Measurements from ENCODE around the gene AUH. TPM values are rescaled to one million over a fixed set of nuclear protein-coding genes. Genes with fewer than 3 reads are reported as not detected.

The AUH gene
- total RNA-seq, 4 donors from 2014 or later: 37.1 to 59.9 (median 49.7) TPM

GRCh38 chr9:91360551-91361290 is 997 bp downstream of the AUH start:
- DNase-seq: no peak
- H3K27ac ChIP-seq: peak overlapping the region; percentile 90 to 97 (median 92)

DNA sequence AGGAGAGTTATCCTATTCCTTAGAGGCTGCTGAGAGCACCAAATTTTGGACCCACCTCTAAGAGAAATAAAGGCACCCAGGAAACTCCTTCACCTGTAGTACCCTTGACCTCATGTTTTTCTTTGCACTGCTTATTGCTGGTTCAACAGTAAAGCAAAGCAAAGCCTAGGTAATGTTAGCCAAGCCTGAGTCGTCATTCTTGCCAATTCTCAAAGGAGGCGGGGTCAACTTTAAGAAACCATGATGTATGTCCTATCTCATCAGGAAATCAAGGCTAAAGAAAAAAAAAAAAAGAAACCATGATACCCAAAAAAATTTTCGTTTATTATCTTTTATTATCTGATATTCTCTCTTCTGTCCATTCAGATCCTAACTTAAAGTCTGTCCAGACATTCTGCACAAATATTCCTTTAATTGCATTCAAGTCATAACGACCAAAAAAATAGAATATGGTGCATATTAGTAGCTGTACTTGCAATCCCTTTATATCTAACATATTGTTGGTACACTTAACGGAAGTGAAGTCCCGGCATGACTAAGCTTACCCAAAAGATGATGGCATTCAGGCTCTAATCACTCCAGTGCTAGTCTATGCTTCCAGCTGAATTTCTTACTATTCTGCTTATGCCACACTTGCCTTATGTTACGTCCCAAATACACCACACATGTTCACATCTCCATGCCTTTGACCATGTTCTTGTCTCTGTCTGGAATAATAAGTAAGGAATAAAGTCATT is 1.8 kb downstream of the AUH start:
- Histone ChIP-seq H3K27ac (no peak overlapping the region), H3K4me3 (peak overlapping the region in 2 of 4 donors; percentile 94 to 100), H3K27me3 (no peaks in the 10 kb centered on the region), H3K36me3 (peaks cover 0 to 9% (median 0%) of the 10 kb centered on the region in 3 donors), H3K4me1 (peaks cover 0 to 12% (median 0%) of the 10 kb centered on the region in 4 donors), H3K9me3 (no peaks in the 10 kb centered on the region)
- DNase-seq: no peak
- TF ChIP-seq CTCF (IDR thresholded peaks at IDR 0.05) (no peak), POLR2A (IDR thresholded peaks at IDR 0.05) (no peak)

More at GRCh38 chr9:91360551-91361290, 997 bp downstream of the AUH start:
- Histone ChIP-seq H3K4me3 (peak overlapping the region; percentile 90 to 100 (median 94)), H3K9me3 (no peaks in the 10 kb centered on the region), H3K36me3 (peaks cover 0 to 9% (median 0%) of the 10 kb centered on the region in 3 donors), H3K4me1 (peaks cover 0 to 12% (median 0%) of the 10 kb centered on the region in 4 donors), H3K27me3 (no peaks in the 10 kb centered on the region)
- TF ChIP-seq CTCF (IDR thresholded peaks at IDR 0.05): no peak
- no peak for TF ChIP-seq POLR2A (IDR thresholded peaks at IDR 0.05)

- TF ChIP-seq CTCF (IDR thresholded peaks at IDR 0.05): no peak
- TF ChIP-seq POLR2A (IDR thresholded peaks at IDR 0.05): no peak
- Histone ChIP-seq H3K27me3 (no peaks in the 10 kb centered on the region), H3K27ac (no peak overlapping the region), H3K36me3 (peaks cover 0 to 9% (median 0%) of the 10 kb centered on the region in 3 donors), H3K9me3 (no peaks in the 10 kb centered on the region), H3K4me1 (peaks cover 0 to 12% (median 0%) of the 10 kb centered on the region in 4 donors), H3K4me3 (no peak overlapping the region)
- no peak for DNase-seq
These were observed 2.6 kb downstream of the AUH start for GRCh38 chr9:91359083-91359482.

GRCh38 chr9:91354881-91355280 is 6.8 kb downstream of the AUH start:
- TF ChIP-seq CTCF (IDR thresholded peaks at IDR 0.05) (no peak), POLR2A (IDR thresholded peaks at IDR 0.05) (no peak)
- Histone ChIP-seq H3K4me1 (peaks cover 0 to 6% (median 0%) of the 10 kb centered on the region in 4 donors), H3K27ac (no peak overlapping the region), H3K36me3 (peaks cover 0 to 34% (median 0%) of the 10 kb centered on the region in 3 donors), H3K9me3 (no peaks in the 10 kb centered on the region), H3K4me3 (no peak overlapping the region), H3K27me3 (no peaks in the 10 kb centered on the region)
- DNase-seq: no peak

DNA sequence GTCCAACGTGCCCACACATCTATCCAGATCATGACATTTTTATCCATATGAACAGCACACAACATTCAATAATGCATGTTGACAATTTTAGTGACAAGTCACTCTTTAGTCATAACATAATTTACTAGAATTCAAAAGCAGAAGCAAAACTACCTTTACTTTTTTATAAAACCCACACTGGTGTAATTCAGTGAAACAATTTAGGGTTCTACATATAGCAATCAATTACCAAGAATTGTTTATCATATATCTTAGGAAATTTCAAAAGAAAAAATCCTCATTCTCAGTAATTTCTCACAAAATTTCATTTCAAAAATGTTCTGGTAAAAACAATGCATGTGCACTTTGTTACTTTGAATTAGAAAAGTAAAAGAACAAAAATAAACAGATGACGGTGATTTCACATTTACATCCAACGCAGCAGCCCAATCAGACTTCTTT is 12.6 kb downstream of the AUH start:
- Histone ChIP-seq H3K27ac (no peak overlapping the region), H3K27me3 (no peaks in the 10 kb centered on the region), H3K4me1 (no peaks in the 10 kb centered on the region), H3K36me3 (peaks cover 0 to 25% (median 0%) of the 10 kb centered on the region in 3 donors), H3K4me3 (no peak overlapping the region), H3K9me3 (no peaks in the 10 kb centered on the region)
- no peak for TF ChIP-seq CTCF (IDR thresholded peaks at IDR 0.05)
- TF ChIP-seq POLR2A (IDR thresholded peaks at IDR 0.05): no peak
- DNase-seq: no peak

Data from Peyer's patch (tissue), 4 donors.